K562 (cell line): Measurements from ENCODE around the gene FABP7. TPM values are rescaled to one million over a fixed set of nuclear protein-coding genes. Genes with fewer than 3 reads are reported as not detected.

Experiments used
- ATAC-seq: fragments of 200-7000 bp; cut with Tn5 transposase; 3 replicates; pipeline ENCODE4 v1.9.1; 2020; ENCODE audit warnings: moderate library complexity
- BruUV-seq: library from RNA; stranded (reverse); fragments of 400-500 nt; replicated peaks from 2 replicates; lab custom pipeline; 2021; lab: Mats Ljungman, UMichigan
- CTCF ChIA-PET: fragments of 300-600 bp; formaldehyde crosslinking; extraction: SDS; loops from one replicate; lab custom pipeline; 2021; ENCODE audit warnings: low intra/inter-chr PET ratio; lab: Yijun Ruan, JAX
- POLR2A ChIA-PET: fragments of 300-600, 350-650 bp; sonication (Branson Sonifier 250); formaldehyde crosslinking; extraction: SDS; loops from one replicate; lab custom pipeline; 2021; ENCODE audit warnings: antibody characterized with exemption, inconsistent platforms; lab: Yijun Ruan, JAX
- DNase-seq, 4 experiments: peaks; one replicate each; pipeline versions ENCODE4 v3.0.0 to v3.0.0-alpha.2; 2011 to 2018; ENCODE audit warnings: low spot score in 3 of 4, mixed read lengths in 3 of 4; ENCODE audit errors: extremely low read depth in 1 of 4
- FAIRE-seq: peaks from 2 replicates; lab custom pipeline; 2011; peaks lifted over from hg19 to GRCh38; lab: Jason Lieb, UNC
- H2AFZ ChIP-seq: 2 replicates; pipeline ENCODE4 v1.6.0; 2011; ENCODE audit warnings: low read depth, low read length, control low read depth, inconsistent platforms
- H3K27ac ChIP-seq: fragments of 200-600 bp; 3 replicates; pipeline ENCODE4 v1.8.0; 2011; ENCODE audit warnings: low read depth, mild to moderate bottlenecking, control low read depth, inconsistent platforms, low read length, moderate library complexity, mixed read lengths; ENCODE audit errors: extremely low read depth
- H3K27me3 ChIP-seq, 2 experiments: fragments of 300-600 bp in 1 of 2; 2 replicates in 1 of 2; 3 replicates in 1 of 2; pipeline versions ENCODE4 v1.6.0 to v1.8.0; 2011; ENCODE audit warnings: inconsistent platforms in 2 of 2, low read length in 2 of 2, mild to moderate bottlenecking in 1 of 2, mixed read lengths in 1 of 2, moderate library complexity in 1 of 2; ENCODE audit not compliant: control insufficient read depth in 2 of 2, insufficient read depth in 2 of 2
- H3K36me3 ChIP-seq: fragments of 300-600 bp; 3 replicates; pipeline ENCODE4 v1.8.0; 2011; ENCODE audit warnings: mild to moderate bottlenecking, low read length, inconsistent platforms; ENCODE audit not compliant: control insufficient read depth, insufficient read depth
- H3K4me1 ChIP-seq, 2 experiments: fragments of 200-600 bp in 1 of 2; replicated peaks in 1 of 2; 2 replicates in 1 of 2; 3 replicates in 1 of 2; pipeline versions ENCODE4 v1.5.1 to v1.8.0; 2011; ENCODE audit warnings: inconsistent platforms in 2 of 2, low read length in 2 of 2, mild to moderate bottlenecking in 1 of 2, mixed read lengths in 1 of 2, moderate library complexity in 1 of 2; ENCODE audit not compliant: control insufficient read depth in 2 of 2, insufficient read depth in 2 of 2
- H3K4me2 ChIP-seq: 2 replicates; pipeline ENCODE4 v1.6.1; 2011; ENCODE audit warnings: low read length, control low read depth, inconsistent platforms, mixed read lengths; ENCODE audit not compliant: insufficient read depth
- H3K4me3 ChIP-seq: fragments of 200-600 bp; sonication (generic), shearing (Covaris generic); 2 replicates; pipeline ENCODE4 v1.5.1; 2016; ENCODE audit warnings: control low read depth, inconsistent platforms
- H3K79me2 ChIP-seq: fragments of 200-600 bp; 3 replicates; pipeline ENCODE4 v1.8.0; 2011; ENCODE audit warnings: low read length, inconsistent platforms; ENCODE audit not compliant: control insufficient read depth, insufficient read depth
- H3K9ac ChIP-seq, 2 experiments: 2 replicates each; pipeline versions ENCODE4 v1.6.0 to v1.6.1; 2011; ENCODE audit warnings: low read depth in 2 of 2, low read length in 2 of 2, control low read depth in 1 of 2, inconsistent platforms in 1 of 2, mild to moderate bottlenecking in 1 of 2, mixed read lengths in 1 of 2; ENCODE audit not compliant: insufficient read depth in 1 of 2
- H3K9me1 ChIP-seq: one replicate; pipeline ENCODE4 v1.6.0; 2011; ENCODE audit warnings: inconsistent platforms, mild to moderate bottlenecking, low read length, moderate library complexity; ENCODE audit not compliant: control insufficient read depth, insufficient read depth
- H3K9me3 ChIP-seq: replicated peaks from 2 replicates; pipeline ENCODE4 v1.5.1; 2011; ENCODE audit warnings: low read depth, low read length, inconsistent platforms; ENCODE audit not compliant: control insufficient read depth, insufficient read depth
- H4K20me1 ChIP-seq: replicated peaks from 2 replicates; pipeline ENCODE4 v1.6.1; 2011; ENCODE audit warnings: low read length, inconsistent platforms, mixed read lengths; ENCODE audit not compliant: control insufficient read depth, insufficient read depth
- CHAMP1 ChIP-seq: fragments of 450-650 bp; IDR thresholded peaks from 2 replicates; pipeline ENCODE4 v1.6.1; 2016; ENCODE audit warnings: mild to moderate bottlenecking
- ZNF316 ChIP-seq: fragments of 450-650 bp; IDR thresholded peaks from 2 replicates; pipeline ENCODE4 v1.6.1; 2016
- WGBS: fragments of 100-300 bp; shearing (Covaris generic); methylation state at CpG from one replicate; pipeline ENCODE4 v1.1.6; 2016; ENCODE audit warnings: low coverage, mixed read lengths; ENCODE audit not compliant: insufficient coverage; ENCODE audit errors: missing lambda C conversion rate; 5-methylcytosine and 5-hydroxymethylcytosine counted together
- in situ Hi-C: fragments of 300-500 bp; cut with MboI; formaldehyde crosslinking; loops from 4 replicates; pipeline ENCODE4 v1.15.0; 2018; ENCODE audit warnings: inconsistent platforms, mixed read lengths
- intact Hi-C: fragments of 100-400 bp; cut with micrococcal nuclease; formaldehyde crosslinking; loops from 2 replicates; pipeline ENCODE4 v1.14.2; 2022
- polyA plus RNA-seq, 8 experiments: library from polyadenylated mRNA; depleted of rRNA in 4 of 8; stranded (reverse) in 5 of 8; unstranded in 3 of 8; fragments of >200 nt; fragmentation: Nextera tagmentation in 2 of 8; fragmentation: Illumina TruSeq in 1 of 8; extraction: Ambion mirVana in 2 of 8; extraction: Trizol in 1 of 8; gene quantifications; 2 replicates each; pipeline versions ENCODE4 v1.2.1 to v1.2.3, GENCODE V29; 2011 to 2014; ENCODE audit warnings: inconsistent platforms in 1 of 8, missing spikeins in 1 of 8
- total RNA-seq, 7 experiments: library from RNA; depleted of rRNA in 6 of 7; stranded (reverse); fragments of >200 nt in 6 of 7; fragmentation: Illumina TruSeq in 2 of 7; extraction: Trizol in 2 of 7; gene quantifications; 2 replicates each; pipeline versions ENCODE4 v1.2.1 to v1.2.3, GENCODE V29; 2011 to 2021; ENCODE audit warnings: low replicate concordance in 1 of 7

The FABP7 gene
- total and polyA plus RNA-seq, 9 of the 15 experiments (the other 6 are each of a cell fraction or from before 2014, with no cell fraction given) = 0.07 to 0.14 TPM; not detected in 7

DNA sequence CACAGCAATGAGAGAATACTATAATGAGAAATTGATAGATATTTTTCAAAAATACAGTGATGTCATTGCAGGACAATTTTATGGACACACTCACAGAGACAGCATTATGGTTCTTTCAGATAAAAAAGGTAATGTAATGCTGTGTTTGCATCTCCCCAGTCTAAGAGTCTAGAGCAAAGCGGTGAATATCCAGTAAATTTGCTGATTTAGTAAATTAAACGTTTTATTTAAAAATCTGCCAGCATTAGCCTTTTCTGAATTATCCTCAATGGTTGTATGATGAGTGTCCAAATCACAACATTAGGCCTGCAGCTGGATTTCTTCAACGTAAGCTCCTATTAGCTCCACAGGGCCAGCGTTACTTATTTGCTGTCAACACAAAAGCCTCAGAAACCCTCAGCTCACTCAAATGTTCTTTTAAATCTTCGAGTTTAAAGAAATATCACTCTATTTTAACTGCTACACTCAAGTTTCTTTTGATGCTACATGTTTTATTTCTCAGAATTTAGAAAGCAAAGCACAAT lies 25.5 kb downstream of the FABP7 start:
- in situ Hi-C loops = no loop called here
- FAIRE-seq = no peak
- intact Hi-C loops = no loop called here

More for the DNA sequence above, 25.5 kb downstream of the FABP7 start:
- no peaks in the 10 kb centered on the region for H3K4me1 ChIP-seq
- no peak overlapping the region for H2AFZ ChIP-seq
- H3K9me1 ChIP-seq = no peaks in the 10 kb centered on the region
- no peak overlapping the region for H3K4me3 ChIP-seq
- ChIA-PET CTCF (no interaction called here), POLR2A (no interaction called here)
- ATAC-seq (no peak), DNase-seq (no peak)
- H3K9ac ChIP-seq = no peak overlapping the region
- 17% methylated on average over 5 of the region's 5 CpGs for WGBS
- no peak for TF ChIP-seq CHAMP1
- peak; percentile 20; the same call in 1 of the 2 replicates for TF ChIP-seq ZNF316
- no peaks in the 10 kb centered on the region for H3K79me2 ChIP-seq
- no peak overlapping the region for H3K4me2 ChIP-seq
- H4K20me1 ChIP-seq = no peaks in the 10 kb centered on the region
- no TSS peak for BruUV-seq
- H3K27me3 ChIP-seq = no peaks in the 10 kb centered on the region
- H3K9me3 ChIP-seq = no peaks in the 10 kb centered on the region
- no peak overlapping the region for H3K27ac ChIP-seq
- H3K36me3 ChIP-seq = no peaks in the 10 kb centered on the region
